Measurements from ENCODE around the gene DCTN2. TPM values are rescaled to one million over a fixed set of nuclear protein-coding genes. Genes with fewer than 3 reads are reported as not detected.
"Not testable (repeated sequence)": the region's sequence is repeated elsewhere in the genome, so short reads cannot be mapped to it uniquely, and the experiment has no call there.

Gene DCTN2
- total RNA-seq, 1 donor from 2014 or later = 90.1 TPM

DNA sequence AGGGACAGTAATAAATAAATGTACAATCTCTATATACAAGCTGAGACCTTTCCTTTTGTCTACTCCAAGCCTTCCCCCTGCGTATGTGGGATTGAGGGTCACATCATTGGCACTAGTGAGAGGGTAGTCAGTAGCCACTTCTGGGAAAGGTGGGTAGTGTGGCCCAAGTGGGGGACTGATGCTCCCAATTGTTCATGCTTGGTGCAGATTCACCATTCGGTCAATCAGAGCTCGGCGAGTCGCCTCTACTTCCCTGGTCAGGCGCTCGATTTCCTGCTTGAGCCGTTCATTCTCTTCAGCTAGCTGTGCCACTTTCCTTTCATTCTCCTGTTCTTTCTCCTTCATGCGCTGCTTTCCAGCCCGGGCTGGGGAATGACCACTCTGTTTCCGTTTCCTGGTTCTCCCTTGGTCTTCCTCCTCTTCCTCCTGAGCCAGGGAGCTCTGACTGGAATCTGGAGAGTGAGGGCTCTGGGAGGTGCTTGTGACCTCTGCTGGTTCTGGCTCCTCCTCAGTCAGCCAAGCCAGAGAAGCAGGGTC lies 30.3 kb downstream of the DCTN2 start:
- DNase-seq (ENCODE audit: low read depth, low spot score) = no peak

DNA sequence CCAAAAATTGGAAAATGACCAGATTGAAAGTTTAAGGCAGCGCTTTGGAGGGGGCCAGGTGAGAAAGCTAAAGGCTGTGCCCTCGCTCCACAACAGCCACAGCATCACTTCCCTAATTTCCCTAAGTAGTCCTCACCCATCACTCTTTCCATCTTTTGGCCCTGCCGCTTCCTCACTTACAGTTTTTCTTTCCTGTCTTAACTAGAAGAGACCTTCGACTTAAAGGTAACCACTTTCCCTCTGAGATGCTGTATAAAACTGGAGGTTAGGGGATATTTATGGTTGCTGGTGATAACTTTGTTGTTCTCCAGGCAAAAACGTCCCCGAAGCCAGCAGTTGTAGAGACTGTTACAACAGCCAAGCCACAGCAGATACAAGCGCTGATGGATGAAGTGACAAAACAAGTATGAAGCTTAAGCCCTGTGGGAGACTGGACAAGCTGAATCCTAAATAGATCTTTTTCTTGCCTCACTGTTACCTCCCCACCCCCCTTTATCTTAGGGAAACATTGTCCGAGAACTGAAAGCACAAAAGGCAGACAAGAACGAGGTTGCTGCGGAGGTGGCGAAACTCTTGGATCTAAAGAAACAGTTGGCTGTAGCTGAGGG lies 31.0 kb downstream of the DCTN2 start:
- DNase-seq (ENCODE audit: low read depth, low spot score) = no peak

DNA sequence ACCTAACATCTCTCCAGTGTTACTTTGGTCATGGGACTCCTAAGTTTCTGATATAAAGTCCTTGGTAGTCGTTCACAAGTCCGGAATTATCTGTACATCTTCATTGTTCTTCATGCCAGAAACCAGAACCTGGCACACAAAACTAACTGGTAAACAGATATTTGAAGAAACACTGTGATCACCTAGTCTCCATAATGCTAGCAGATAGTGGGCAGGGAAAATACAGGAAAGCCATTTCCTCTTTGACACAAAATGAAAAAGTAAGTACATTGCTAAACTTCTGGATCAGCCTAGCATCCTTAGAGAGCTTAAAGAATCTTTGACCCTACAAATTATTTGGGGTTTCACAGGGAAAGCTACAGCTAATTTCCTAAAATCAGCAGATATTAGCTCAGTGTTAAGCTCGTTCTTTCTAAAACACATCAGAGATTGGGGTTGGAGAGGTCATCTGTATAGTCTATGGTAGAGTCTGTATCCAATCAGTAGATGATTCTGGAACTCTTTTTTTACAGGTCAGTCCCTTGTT lies 31.5 kb downstream of the DCTN2 start:
- DNase-seq (ENCODE audit: low read depth, low spot score) = no peak

DNA sequence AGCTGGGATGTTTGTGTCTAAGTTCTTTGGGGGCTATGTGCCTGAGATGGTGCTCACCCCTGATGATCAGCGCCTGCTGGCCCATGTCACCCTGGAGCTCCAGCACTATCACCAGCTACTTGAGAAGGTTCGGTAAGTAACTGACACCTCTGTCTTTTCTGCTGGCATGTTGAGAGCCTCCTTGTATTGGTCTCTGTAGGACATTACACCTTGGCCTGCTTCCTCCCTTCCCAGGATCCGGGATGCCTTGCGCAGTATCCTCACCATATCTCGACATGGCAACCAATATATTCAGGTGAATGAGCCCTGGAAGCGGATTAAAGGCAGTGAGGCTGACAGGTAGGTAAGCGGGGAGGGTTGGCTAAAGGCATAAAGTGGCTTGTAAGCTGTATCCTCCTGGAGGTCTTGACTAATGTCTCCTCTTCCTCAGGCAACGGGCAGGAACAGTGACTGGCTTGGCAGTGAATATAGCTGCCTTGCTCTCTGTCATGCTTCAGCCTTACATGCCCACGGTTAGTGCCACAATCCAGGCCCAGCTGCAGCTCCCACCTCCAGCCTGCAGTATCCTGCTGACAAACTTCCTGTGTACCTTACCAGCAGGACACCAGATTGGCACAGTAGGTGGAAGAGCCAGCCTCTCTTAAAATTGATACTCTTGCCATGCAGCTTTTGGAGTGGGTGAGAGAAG lies 32.1 kb downstream of the DCTN2 start:
- DNase-seq (ENCODE audit: low read depth, low spot score) = no peak

DNA sequence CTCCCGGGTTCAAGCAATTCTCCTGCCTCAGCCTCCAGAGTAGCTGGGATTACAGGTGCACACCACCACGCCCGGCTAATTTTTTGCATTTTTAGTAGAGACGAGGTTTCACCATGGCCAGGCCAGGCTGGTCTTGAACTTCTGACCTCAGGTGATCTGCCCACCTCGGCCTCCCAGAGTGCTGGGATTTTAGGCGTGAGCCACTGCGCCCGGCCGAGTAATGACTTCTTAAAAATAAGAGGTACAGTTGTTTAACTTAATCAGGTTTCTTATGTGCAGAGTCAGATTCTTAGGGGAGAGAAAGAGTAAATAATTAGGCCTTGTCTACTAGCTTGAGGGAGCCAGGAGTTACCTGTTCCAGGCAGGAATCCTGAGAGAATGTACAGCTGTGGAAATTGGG lies 32.7 kb downstream of the DCTN2 start:
- not testable (repeated sequence) for DNase-seq (ENCODE audit: low read depth, low spot score)

DNA sequence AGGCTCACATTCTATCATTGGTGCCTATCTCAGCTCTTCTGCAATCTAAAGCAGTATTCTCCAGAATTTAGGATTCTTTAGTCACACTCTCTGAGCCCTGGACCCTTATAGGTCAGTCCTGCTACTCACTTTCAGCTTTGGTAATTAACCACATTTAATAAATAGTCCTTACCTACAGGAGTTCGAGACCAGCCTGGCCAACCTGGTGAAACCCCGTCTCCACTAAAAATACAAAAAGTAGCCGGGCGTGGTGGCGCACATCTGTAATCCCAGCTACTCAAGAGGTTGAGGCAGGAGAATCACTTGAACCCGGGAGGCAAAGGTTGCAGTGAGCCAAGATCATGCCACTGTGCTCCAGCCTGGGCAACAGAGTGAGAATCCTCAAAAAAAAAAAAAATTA lies 33.3 kb downstream of the DCTN2 start:
- DNase-seq (ENCODE audit: low read depth, low spot score) = not testable (repeated sequence)

DNA sequence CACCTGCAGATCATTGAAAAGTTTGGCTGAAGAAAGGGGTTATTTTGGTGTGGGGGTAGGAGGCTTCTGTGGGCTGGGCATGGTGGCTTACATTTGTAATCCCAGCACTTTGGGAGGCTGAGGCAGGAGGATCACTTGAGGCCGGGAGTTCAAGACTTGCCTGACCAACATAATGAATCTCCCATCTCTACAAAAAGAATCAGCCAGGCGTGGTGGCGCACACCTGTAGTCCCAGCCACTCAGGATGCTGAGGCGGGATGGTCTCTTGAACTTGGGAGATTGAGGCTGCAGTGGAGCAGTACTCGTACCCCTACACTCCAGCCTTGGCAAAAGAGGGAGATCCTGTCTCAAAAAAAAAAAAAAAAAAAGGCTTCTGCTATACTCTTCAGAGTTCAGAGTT lies 33.7 kb downstream of the DCTN2 start:
- DNase-seq (ENCODE audit: low read depth, low spot score) = no peak

DNA sequence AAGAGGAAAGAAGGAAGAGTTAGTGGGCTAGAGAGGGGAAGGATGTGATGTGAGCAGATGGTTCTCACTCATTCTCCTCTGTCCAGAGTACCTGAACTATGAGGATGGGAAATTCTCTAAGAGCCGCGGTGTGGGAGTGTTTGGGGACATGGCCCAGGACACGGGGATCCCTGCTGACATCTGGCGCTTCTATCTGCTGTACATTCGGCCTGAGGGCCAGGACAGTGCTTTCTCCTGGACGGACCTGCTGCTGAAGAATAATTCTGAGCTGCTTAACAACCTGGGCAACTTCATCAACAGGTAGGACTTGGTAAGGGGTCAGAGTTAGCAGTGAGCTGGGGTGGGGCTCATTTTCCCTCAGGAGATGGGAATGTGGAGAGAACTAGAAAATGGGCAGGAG lies 34.3 kb downstream of the DCTN2 start:
- DNase-seq (ENCODE audit: low read depth, low spot score) = no peak

DNA sequence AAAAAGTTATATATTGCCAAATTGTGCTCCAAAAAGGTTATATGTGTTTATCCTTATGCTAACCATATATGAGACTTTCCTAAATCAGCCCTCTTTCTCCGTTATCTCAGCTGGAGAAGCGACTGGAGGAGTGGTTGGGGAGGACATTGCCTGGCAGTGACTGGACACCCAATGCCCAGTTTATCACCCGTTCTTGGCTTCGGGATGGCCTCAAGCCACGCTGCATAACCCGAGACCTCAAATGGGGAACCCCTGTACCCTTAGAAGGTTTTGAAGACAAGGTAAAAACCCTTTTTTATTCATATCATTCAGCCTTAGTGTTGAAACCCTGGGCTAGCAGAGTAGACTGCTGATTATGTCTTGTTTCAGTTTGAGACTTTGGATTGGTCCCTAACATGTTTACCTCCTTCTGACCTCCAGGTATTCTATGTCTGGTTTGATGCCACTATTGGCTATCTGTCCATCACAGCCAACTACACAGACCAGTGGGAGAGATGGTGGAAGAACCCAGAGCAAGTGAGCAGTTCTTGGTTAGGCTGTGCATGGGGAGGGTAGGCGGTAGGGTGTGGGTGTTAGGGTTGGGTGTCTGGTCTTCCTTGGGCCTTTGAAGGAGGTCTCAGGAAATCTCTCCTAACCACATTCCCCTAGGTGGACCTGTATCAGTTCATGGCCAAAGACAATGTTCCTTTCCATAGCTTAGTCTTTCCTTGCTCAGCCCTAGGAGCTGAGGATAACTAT lies 35.2 kb downstream of the DCTN2 start:
- no peak for DNase-seq (ENCODE audit: low read depth, low spot score)

DNA sequence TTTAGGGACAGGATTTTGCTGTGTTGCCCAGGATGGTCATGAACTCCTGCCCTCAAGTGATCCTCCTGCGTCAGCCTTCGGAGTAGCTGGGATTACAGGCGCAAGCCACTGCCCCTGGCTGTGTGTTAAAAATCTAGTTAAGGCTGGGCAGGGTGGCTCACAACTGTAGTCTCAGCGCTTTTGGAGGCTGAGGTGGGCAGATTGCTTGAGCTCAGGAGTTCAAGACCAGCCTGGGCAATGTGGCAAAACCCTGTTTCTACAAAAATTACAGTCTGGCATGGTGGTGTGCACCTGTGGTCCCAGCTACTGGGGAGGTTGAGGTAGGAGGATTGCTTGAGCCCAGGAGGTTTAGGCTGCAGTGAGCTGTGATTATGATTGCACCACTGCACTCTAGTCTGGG lies 35.8 kb downstream of the DCTN2 start:
- no peak for DNase-seq (ENCODE audit: low read depth, low spot score)

DNA sequence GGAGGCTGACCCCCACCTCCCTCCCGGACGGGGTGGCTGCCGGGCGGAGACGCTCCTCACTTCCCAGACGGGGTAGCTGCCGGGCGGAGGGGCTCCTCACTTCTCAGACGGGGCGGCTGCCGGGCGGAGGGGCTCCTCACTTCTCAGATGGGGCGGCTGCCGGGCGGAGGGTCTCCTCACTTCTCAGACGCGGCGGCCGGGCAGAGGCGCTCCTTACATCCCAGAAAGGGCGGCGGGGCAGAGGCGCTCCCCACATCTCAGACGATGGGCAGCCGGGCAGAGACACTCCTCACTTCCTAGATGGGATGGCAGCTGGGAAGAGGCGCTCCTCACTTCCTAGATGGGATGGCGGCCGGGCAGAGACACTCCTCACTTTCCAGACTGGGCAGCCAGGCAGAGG lies 39.2 kb downstream of the DCTN2 start:
- DNase-seq (ENCODE audit: low read depth, low spot score) = not testable (repeated sequence)

DNA sequence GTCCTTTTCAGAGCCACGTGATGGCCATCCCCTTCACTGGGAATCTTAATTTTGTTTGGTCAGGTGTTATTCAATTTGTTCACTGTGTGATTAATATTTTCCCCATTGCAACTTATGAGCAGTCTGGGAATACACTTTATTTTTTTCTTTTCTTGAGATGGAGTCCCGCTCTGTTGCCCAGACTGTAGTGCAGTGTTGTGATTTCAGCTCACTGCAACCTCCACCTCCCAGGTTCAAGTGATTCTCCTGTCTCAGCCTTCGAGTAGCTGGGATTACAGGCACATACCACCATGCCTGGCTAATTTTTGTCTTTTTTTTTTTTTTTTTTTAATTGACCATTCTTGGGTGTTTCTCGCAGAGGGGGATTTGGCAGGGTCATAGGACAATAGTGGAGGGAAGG lies 40.5 kb downstream of the DCTN2 start:
- DNase-seq (ENCODE audit: low read depth, low spot score) = not testable (repeated sequence)

DNA sequence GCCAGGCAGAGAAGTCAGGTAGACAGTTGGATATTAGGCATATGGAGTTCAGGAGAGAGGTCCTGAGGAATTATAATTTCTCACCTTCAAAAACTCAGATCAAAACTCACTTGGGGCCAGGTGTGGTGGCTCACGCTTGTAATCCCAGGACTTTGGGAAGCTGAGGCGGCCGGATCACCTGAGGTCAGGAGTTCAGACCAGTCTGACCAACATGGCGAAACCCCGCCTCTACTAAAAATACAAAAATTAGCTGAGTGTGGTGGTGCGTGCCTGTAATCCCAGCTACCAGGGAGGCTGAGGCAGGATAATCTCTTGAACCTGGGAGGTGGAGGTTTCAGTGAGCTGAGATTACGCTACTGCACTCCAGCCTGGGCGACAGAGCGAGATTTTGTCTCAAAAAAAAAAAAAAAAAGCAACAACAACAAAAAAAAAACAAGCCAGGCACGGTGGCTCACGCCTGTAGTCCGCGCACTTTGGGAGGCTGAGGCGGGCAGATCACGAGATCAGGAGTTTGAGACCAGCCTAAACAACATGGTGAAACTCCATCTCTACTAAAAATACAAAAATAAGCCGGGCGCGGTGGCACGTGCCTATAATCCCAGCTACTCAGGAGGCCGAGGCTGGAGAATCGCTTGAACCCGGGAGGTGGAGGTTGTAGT lies 44.6 kb downstream of the DCTN2 start:
- DNase-seq (ENCODE audit: low read depth, low spot score) = not testable (repeated sequence)

DNA sequence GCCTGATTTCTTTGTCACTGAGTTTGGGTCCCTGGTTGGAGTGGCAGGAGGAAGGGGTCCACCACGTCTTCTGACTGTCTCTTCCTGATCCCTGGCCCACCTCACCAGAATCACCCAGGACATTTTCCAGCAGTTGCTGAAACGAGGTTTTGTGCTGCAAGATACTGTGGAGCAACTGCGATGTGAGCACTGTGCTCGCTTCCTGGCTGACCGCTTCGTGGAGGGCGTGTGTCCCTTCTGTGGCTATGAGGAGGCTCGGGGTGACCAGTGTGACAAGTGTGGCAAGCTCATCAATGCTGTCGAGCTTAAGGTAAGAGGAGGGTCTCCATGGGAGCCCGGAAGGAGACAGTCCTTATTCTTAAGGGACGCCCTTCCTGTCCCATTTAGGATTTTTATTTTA lies 46.8 kb downstream of the DCTN2 start:
- DNase-seq (ENCODE audit: low read depth, low spot score) = no peak

DNA sequence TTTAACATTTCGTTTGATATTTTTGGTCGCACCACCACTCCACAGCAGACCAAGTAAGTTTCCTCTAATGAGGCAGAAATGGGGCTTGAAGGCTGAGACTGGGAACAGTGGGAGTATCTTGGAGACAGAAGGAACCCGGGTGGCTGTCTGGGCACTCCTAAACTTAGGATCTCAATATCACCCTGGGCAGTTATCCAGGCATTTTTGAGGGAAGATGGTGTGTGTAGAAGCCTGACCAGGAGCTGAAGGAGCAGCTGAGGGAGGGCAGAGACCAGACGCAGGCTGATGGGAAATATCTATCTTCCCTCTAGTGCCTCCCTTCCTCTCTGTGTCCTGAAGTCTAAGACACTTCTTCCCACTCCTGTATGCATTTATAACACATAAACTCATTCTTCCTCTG lies 48.4 kb downstream of the DCTN2 start:
- DNase-seq (ENCODE audit: low read depth, low spot score) = no peak

DNA sequence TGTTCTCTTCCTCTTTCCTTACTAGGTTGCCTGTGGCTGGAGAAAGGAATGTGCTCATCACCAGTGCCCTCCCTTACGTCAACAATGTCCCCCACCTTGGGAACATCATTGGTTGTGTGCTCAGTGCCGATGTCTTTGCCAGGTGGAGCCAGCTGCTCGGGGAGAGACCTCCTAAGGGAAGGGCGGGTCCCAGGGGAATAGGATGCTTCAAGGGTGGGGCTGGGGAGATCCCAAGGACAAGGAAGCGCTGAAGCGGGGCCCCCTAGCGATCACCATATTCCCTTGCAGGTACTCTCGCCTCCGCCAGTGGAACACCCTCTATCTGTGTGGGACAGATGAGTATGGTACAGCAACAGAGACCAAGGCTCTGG lies 48.9 kb downstream of the DCTN2 start:
- DNase-seq (ENCODE audit: low read depth, low spot score) = no peak

DNA sequence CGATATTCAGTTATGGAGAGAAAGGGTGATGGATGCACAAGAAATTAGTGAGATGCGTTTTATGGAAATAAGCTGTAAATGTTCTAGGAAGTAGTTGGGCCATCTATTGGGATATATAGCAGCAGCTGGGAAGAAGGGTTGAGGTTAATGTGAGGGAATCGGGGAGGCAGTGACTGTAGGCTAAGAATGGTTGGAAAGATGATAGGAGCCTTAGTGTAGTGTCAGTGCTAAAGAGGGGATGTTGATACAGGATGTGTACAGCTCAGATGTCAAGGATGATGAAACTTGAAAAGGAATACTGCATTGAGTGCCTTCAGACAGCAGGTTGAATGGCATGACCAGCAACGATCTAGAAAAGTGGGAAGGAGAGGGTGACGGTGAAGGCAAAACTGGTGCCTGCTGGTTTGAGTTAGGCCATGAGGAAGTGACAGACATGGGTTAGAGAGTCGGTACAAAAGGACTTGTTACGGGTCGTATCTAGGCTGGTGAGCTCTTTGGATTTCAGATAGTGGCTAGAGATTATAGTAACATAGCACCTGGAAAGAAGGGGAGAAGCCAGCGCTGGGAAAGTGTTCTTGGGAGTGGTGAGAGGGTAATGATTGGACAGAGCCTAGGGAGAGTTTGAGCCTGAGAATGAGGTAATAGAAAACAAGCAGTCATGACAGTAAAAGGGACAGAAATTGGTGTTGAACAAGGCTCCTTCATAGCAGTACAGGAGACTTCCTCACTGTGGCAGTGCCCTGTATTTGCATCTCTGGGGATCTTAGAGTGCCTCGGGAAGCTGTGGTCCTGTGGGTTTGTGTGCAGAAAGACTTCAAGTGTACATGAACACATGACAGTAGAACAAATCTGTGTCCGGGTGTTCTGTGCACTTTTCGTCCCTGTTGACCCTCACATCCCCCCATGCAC lies 49.5 kb downstream of the DCTN2 start:
- DNase-seq (ENCODE audit: low read depth, low spot score) = no peak

DNA sequence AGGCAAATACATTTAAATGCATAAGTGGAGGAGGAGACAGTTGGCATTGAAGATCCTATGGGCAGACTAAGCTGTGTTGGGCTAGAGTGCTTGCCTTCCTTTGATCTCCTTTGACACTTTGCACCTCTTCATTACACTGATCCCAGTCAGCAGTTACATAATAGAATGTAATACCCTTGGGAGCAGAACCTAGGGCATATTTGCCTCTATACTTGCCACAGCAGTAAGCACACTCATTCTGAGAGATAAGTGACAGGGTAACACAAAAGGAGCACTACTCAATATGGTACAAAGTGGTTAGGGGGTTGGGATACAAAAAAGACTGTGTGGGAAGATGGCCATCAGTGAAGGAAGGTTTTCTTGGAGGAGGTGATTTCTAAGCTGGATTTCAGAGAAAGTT lies 50.2 kb downstream of the DCTN2 start:
- DNase-seq (ENCODE audit: low read depth, low spot score) = no peak

DNA sequence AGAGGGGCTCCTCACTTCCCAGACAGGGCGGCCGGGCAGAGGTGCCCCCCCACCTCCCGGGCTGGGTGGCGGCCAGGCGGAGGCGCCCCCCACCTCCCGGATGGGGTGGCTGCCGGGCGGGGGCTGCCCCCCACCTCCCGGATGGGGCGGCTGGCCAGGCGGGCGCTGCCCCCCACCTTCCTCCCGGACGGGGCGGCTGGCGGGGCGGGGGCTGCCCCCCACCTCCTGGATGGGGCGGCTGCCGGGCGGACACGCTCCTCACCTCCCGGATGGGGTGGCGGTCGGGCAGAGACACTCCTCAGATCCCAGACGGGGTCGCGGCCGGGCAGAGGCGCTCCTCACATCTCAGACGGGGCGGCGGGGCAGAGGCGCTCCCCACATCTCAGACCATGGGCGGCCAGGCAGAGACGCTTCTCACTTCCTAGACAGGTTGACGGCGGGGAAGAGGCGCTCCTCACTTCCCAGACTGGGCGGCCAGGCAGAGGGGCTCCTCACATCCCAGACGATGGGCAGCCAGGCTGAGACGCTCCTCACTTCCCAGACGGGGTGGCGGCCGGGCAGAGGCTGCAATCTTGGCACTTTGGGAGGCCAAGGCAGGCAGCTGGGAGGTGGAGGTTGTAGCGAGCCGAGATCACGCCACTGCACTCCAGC lies 51.8 kb downstream of the DCTN2 start:
- DNase-seq (ENCODE audit: low read depth, low spot score) = not testable (repeated sequence)

Measured in pulmonary artery endothelial cell (primary cell).